H1 (cell line): ENCODE results near the gene HSH2D.

Experiments
- ATF2 ChIP-seq: IDR thresholded peaks from 2 replicates; pipeline ENCODE4 v1.6.1; 2012; ENCODE audit warnings: low read length, inconsistent platforms
- BCL11A ChIP-seq, 2 experiments: IDR thresholded peaks; one replicate each; pipeline ENCODE4 v1.6.1; 2011; ENCODE audit warnings: low read depth in 2 of 2, low read length in 2 of 2, mild to moderate bottlenecking in 2 of 2
- CEBPB ChIP-seq: IDR thresholded peaks from 2 replicates; pipeline ENCODE4 v1.6.1; 2012; ENCODE audit warnings: low read depth, low read length
- CTCF ChIP-seq, 3 experiments: IDR thresholded peaks; 1 replicate in 2 of 3; 2 replicates in 1 of 3; pipeline versions ENCODE4 v1.5.1 to v1.6.1; 2011; ENCODE audit warnings: low read length in 3 of 3, mild to moderate bottlenecking in 3 of 3, inconsistent platforms in 2 of 3, low read depth in 1 of 3, moderate library complexity in 1 of 3; ENCODE audit not compliant: insufficient read depth in 1 of 3; ENCODE audit errors: control extremely low read depth in 1 of 3
- EZH2 ChIP-seq: fragments of 200-600 bp; sonication (generic); IDR thresholded peaks from 2 replicates; pipeline ENCODE4 v1.7.1; 2012; ENCODE audit warnings: low read depth, mild to moderate bottlenecking, moderate library complexity, low read length, inconsistent platforms; ENCODE audit not compliant: severe bottlenecking
- KDM4A ChIP-seq: IDR thresholded peaks from one replicate; pipeline ENCODE4 v1.7.1; 2012; ENCODE audit warnings: low read depth, mild to moderate bottlenecking, moderate library complexity, low read length, inconsistent platforms; ENCODE audit not compliant: severe bottlenecking
- KDM5A ChIP-seq: fragments of 200-600 bp; IDR thresholded peaks from 2 replicates; pipeline ENCODE4 v1.7.1; 2012; ENCODE audit warnings: mild to moderate bottlenecking, low read length, inconsistent platforms, mixed read lengths
- POLR2A ChIP-seq, 2 experiments: IDR thresholded peaks; 1 replicate in 1 of 2; 2 replicates in 1 of 2; pipeline ENCODE4 v1.6.1; 2011; ENCODE audit warnings: low read depth in 2 of 2, low read length in 2 of 2, mild to moderate bottlenecking in 2 of 2; ENCODE audit errors: control extremely low read depth in 1 of 2
- TCF12 ChIP-seq: IDR thresholded peaks from 2 replicates; pipeline ENCODE4 v1.6.1; 2011; ENCODE audit warnings: low read depth, mild to moderate bottlenecking, low read length
- YY1 ChIP-seq: IDR thresholded peaks from 2 replicates; pipeline ENCODE4 v1.6.1; 2011; ENCODE audit warnings: low read depth, mild to moderate bottlenecking, low read length

- TF ChIP-seq TCF12 (no peak), ATF2 (no peak), CEBPB (no peak), KDM5A (no peak), BCL11A (IDR thresholded peaks at IDR 0.05; ENCODE audit: low read depth in 2 of 2, low read length in 2 of 2) (no peak), KDM4A (no peak), CTCF (IDR thresholded peaks at IDR 0.05; ENCODE audit: control extremely low read depth in 1 of 3, insufficient read depth in 1 of 3, low read depth in 1 of 3, low read length in 3 of 3) (no peak), POLR2A (IDR thresholded peaks at IDR 0.05; ENCODE audit: control extremely low read depth in 1 of 2, low read depth in 2 of 2, low read length in 2 of 2) (no peak), YY1 (no peak), EZH2 (no peak)
Observed at GRCh38 chr19:16197188-16197621, 53.7 kb downstream of the HSH2D start.
